Keratinocyte (primary cell): Measurements from ENCODE around the gene MRPS27. TPM values are rescaled to one million over a fixed set of nuclear protein-coding genes. Genes with fewer than 3 reads are reported as not detected.

Experiments used
- DNase-seq: peaks from one replicate; pipeline ENCODE4 v3.0.0-alpha.2; 2011; ENCODE audit warnings: low read depth, missing footprints, low spot score
- FAIRE-seq: peaks from 2 replicates; lab custom pipeline; 2011; peaks lifted over from hg19 to GRCh38; lab: Jason Lieb, UNC
- H2AFZ ChIP-seq: 2 replicates; pipeline ENCODE4 v1.6.0; 2012; ENCODE audit warnings: low read length, control low read depth, inconsistent platforms; ENCODE audit not compliant: control insufficient read depth
- H3K27ac ChIP-seq: 2 replicates; pipeline ENCODE4 v1.5.1; 2011; ENCODE audit warnings: low read length; ENCODE audit not compliant: control insufficient read depth, insufficient read depth
- H3K27me3 ChIP-seq: 3 replicates; pipeline ENCODE4 v1.6.0; 2011; ENCODE audit warnings: low read length; ENCODE audit not compliant: control insufficient read depth, insufficient read depth; ENCODE audit errors: extremely low read depth
- H3K36me3 ChIP-seq, 2 experiments: 2 replicates in 1 of 2; 3 replicates in 1 of 2; pipeline ENCODE4 v1.5.1; 2011; ENCODE audit warnings: low read length in 2 of 2, mild to moderate bottlenecking in 1 of 2; ENCODE audit not compliant: control insufficient read depth in 2 of 2, insufficient read depth in 2 of 2; ENCODE audit errors: extremely low read depth in 1 of 2
- H3K4me1 ChIP-seq: 3 replicates; pipeline ENCODE4 v1.5.1; 2011; ENCODE audit warnings: low read length; ENCODE audit not compliant: control insufficient read depth, insufficient read depth; ENCODE audit errors: extremely low read depth
- H3K4me2 ChIP-seq: 3 replicates; pipeline ENCODE4 v1.6.0; 2011; ENCODE audit warnings: low read depth, low read length; ENCODE audit not compliant: control insufficient read depth, insufficient read depth; ENCODE audit errors: extremely low read depth
- H3K4me3 ChIP-seq, 3 experiments: fragments of 200-600 bp in 1 of 3; sonication (generic) in 1 of 3; 2 replicates in 2 of 3; 3 replicates in 1 of 3; pipeline ENCODE4 v1.5.1; 2011 to 2016; ENCODE audit warnings: low read length in 3 of 3, mild to moderate bottlenecking in 3 of 3, control low read depth in 2 of 3, inconsistent platforms in 1 of 3, low read depth in 1 of 3, mixed read lengths in 1 of 3, mixed run types in 1 of 3, moderate library complexity in 1 of 3; ENCODE audit not compliant: control insufficient read depth in 2 of 3, insufficient read depth in 2 of 3; ENCODE audit errors: extremely low read depth in 1 of 3
- H3K79me2 ChIP-seq: 2 replicates; pipeline ENCODE4 v1.6.0; 2012; ENCODE audit warnings: low read length; ENCODE audit not compliant: control insufficient read depth, insufficient read depth
- H3K9ac ChIP-seq: 3 replicates; pipeline ENCODE4 v1.6.0; 2011; ENCODE audit warnings: low read length; ENCODE audit not compliant: control insufficient read depth, insufficient read depth; ENCODE audit errors: extremely low read depth
- H3K9me1 ChIP-seq: 3 replicates; pipeline ENCODE4 v1.6.0; 2011; ENCODE audit warnings: low read length; ENCODE audit not compliant: control insufficient read depth, insufficient read depth; ENCODE audit errors: extremely low read depth
- H3K9me3 ChIP-seq: 2 replicates; pipeline ENCODE4 v1.5.1; 2012; ENCODE audit warnings: low read depth, low read length; ENCODE audit not compliant: control insufficient read depth
- H4K20me1 ChIP-seq: 3 replicates; pipeline ENCODE4 v1.6.0; 2011; ENCODE audit warnings: low read length; ENCODE audit not compliant: control insufficient read depth, insufficient read depth; ENCODE audit errors: extremely low read depth
- CTCF ChIP-seq, 3 experiments: IDR thresholded peaks in 1 of 3; conservative IDR thresholded peaks in 1 of 3; optimal IDR thresholded peaks in 1 of 3; 2 replicates in 2 of 3; 3 replicates in 1 of 3; pipeline versions ENCODE3 to v1.5.1; 2011; ENCODE audit warnings: low read length in 3 of 3, mild to moderate bottlenecking in 3 of 3, moderate library complexity in 2 of 3, control low read depth in 1 of 3, inconsistent platforms in 1 of 3; ENCODE audit not compliant: insufficient read depth in 2 of 3; ENCODE audit errors: extremely low read depth in 1 of 3
- EZH2 ChIP-seq: IDR thresholded peaks from one replicate; pipeline ENCODE4 v1.6.1; 2012; ENCODE audit warnings: inconsistent platforms, mild to moderate bottlenecking, low read length, moderate library complexity
- dilution Hi-C: fragments of 300-500 bp; cut with MboI; formaldehyde crosslinking; loops from one replicate; pipeline ENCODE4 v1.7.0; 2020; ENCODE audit warnings: low sequenced_read_pairs; ENCODE audit not compliant: extremely low pct_ligation_motif_present
- polyA plus RNA-seq, 5 experiments: library from polyadenylated mRNA; depleted of rRNA in 3 of 5; stranded (reverse) in 3 of 5; stranded (forward) in 1 of 5; unstranded in 1 of 5; fragments of >200 nt; gene quantifications; 1 replicate in 1 of 5; 2 replicates in 3 of 5; 3 replicates in 1 of 5; pipeline versions ENCODE4 v1.2.1 to v1.2.3, GENCODE V29; 2011 to 2012; ENCODE audit warnings: missing spikeins in 2 of 5, low read depth in 1 of 5, low replicate concordance in 1 of 5

The MRPS27 gene
- polyA plus RNA-seq, 1 donor (not counting 4 experiments of a cell fraction or from before 2014, with no cell fraction given), result 98.7 TPM

- TF ChIP-seq CTCF (optimal IDR thresholded peaks at IDR 0.05 in 1 of 3, IDR thresholded peaks at IDR 0.05 in 1 of 3, conservative IDR thresholded peaks at IDR 0.05 in 1 of 3; ENCODE audit: extremely low read depth in 1 of 3, insufficient read depth in 2 of 3, low read length in 3 of 3), result no peak
- no peak for TF ChIP-seq EZH2
- no peak for DNase-seq
- Histone ChIP-seq H3K27ac (no peak overlapping the region), H3K4me3 (no peak overlapping the region), H3K79me2 (no peaks in the 10 kb centered on the region), H2AFZ (no peak overlapping the region), H4K20me1 (no peaks in the 10 kb centered on the region), H3K9me1 (no peaks in the 10 kb centered on the region), H3K9ac (no peak overlapping the region), H3K9me3 (no peaks in the 10 kb centered on the region), H3K4me1 (no peaks in the 10 kb centered on the region), H3K4me2 (no peak overlapping the region), H3K36me3 (peaks cover 34 to 45% of the 10 kb centered on the region in 2 experiments), H3K27me3 (no peaks in the 10 kb centered on the region)
- FAIRE-seq, result no peak
- dilution Hi-C loops, result no loop called here
Observed at GRCh38 chr5:72221541-72221940, 98.5 kb downstream of the MRPS27 start.

- peaks cover 34 to 45% of the 10 kb centered on the region in 2 experiments for H3K36me3 ChIP-seq
- H2AFZ ChIP-seq, result no peak overlapping the region
- no peak overlapping the region for H3K4me2 ChIP-seq
- no peak overlapping the region for H3K4me3 ChIP-seq
- dilution Hi-C loops, result no loop called here
- no peak overlapping the region for H3K9ac ChIP-seq
- H3K27ac ChIP-seq, result no peak overlapping the region
- no peak for FAIRE-seq
- no peak for TF ChIP-seq CTCF (optimal IDR thresholded peaks at IDR 0.05 in 1 of 3, IDR thresholded peaks at IDR 0.05 in 1 of 3, conservative IDR thresholded peaks at IDR 0.05 in 1 of 3; ENCODE audit: extremely low read depth in 1 of 3, insufficient read depth in 2 of 3, low read length in 3 of 3)
- no peak for TF ChIP-seq EZH2
- H3K27me3 ChIP-seq, result no peaks in the 10 kb centered on the region
- DNase-seq, result no peak
- H3K79me2 ChIP-seq, result no peaks in the 10 kb centered on the region
- no peaks in the 10 kb centered on the region for H3K4me1 ChIP-seq
- no peaks in the 10 kb centered on the region for H3K9me1 ChIP-seq
- H4K20me1 ChIP-seq, result no peaks in the 10 kb centered on the region
- no peaks in the 10 kb centered on the region for H3K9me3 ChIP-seq
Observed at GRCh38 chr5:72221099-72221498, 98.9 kb downstream of the MRPS27 start.
